GM18511 (cell line): ENCODE measurements around the gene FUT8.
"Not testable (repeated sequence)": the region's sequence is repeated elsewhere in the genome, so short reads cannot be mapped to it uniquely, and the experiment has no call there.

Source experiments
- ATAC-seq: cut with Tn5 transposase; IDR thresholded peaks from one replicate; pipeline ENCODE4 v1.9.1; 2021; ENCODE audit warnings: mild to moderate bottlenecking, moderate library complexity; ENCODE audit not compliant: unreplicated experiment

Gene FUT8

DNA sequence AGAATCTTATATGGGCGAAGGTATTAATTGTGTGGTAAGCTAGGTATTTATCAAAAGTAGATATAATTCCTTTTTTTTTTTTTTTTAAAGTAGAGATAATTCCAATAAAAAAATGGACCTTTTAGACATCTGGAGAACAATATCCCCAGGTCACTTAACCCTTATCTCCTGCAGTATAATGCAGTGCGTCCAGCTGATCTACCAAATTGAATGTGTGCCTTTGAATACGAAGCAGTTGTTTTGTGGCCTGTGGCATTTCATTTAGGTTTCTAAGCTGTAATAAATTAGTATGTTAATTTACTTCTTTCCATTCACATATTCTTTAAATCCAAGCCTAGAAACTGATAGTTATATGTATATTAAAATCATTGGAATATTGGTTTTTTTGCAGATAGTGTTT is 3.1 kb downstream of the FUT8 start:
- no peak for ATAC-seq

DNA sequence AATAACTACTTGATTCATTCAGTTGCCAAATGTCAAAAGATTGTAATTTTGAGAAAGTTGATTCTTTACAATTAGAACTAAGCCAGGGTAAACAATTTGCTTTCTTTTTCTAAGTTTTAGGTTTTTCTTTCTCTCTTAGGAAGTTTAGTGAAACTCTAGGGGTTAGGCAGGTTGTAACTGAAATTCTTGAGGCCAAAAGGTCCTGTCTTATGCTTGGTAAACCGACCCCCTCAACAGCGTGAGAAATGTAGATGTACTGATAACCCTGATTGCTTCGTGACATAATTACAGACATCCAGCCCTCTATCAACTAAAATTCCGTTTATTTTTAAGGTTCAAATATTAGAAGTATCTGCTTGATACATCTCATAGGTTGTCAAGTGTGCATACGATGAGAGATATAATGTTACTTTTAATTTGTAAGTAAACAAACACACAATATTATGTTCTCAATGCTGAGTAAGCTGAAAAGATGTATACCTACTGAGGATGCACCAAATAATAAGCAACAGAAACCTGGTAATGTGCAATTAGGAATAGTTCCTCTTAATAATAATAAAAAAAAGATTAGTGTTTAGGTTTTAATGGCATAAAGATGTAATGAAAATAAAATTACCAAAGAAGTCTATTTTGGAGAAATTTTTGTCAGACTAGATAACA is 7.2 kb downstream of the FUT8 start:
- no peak for ATAC-seq

DNA sequence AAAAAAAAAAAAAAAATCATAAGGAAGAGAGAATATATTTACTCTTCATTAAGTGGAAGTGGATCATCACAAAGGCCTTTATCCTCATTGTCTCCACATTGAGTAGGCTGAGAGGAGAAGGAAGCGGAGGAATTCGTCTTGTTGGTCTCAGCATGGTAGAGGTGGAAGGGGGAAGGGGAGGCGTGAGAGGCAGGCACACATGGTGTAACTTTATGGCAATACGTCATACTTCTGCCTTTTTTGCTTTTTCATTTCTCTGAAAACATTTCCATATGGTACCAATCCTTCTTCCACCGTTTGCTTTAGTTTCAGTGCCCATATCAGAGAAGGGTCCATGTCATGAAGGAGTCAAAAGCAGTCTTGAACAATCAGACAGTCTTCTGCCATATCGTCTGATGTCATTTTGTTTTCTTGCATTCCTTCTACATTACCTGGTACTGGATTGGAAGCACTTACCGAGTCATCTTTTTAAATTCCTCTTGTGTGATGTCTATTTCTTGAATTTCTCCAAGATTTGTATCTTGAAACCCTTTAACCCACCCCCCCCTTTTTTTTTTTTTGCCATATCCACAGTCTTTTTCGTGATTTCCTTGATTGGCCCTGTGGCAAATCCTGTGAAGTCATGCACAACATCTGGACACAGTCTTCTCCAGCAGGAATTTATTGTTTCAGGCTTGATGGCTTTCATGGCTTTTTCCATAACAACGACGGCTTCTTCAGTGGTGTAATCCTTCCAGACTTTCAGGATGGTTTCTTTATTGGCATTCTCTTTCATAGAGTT is 8.9 kb downstream of the FUT8 start:
- no peak for ATAC-seq

DNA sequence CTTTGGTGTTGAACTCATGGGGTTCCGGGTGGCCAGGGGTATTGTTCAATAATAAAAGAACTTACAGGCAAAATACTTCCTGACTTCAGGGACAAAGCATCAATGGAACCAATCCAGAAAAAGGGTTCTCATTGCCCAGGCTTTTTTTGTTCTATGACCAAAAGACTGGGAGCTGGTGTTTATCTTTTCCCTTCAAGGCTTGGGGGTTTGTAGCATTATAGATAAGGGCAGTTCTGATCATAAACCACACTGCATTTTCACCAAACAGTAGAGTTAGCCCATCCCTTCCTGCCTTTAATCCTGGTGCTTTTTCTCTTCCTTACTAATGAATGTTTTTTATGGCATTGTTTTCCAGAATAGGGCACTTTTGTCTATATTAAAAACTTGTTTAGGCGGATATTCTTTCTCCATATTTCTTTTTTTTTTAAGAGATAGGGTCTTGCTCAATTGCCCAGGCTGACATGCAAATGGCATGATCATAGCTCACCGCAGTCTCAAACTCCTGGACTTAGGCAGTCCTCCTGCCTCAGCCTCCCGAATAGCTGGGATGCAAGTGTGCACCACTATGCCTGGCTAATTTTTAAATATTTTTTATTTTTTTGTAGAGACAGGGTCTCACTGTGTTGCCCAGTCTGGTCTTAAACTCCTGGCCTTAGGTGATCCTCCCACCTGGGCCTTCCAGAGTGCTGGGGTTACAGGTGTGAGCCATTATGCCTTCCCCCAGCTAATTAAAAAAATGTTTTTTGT is 9.7 kb downstream of the FUT8 start:
- no peak for ATAC-seq

DNA sequence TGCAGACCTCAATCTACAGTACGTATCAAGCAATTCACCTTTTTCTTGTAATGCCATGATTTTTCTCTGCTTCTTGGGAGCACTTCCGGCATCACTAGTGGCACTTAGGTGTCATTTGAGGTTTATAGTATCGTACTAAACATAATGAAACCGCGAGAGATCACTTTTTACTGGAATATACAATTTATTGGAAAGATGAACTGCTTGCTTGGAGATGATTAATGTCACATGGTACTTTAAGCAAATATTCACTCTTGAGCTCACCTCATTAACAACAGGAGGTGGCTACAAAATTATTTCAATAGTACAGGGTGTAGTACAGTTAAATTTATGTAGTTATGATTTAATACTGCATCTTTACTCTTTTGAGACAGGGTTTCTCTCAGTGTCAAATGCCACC is 11.5 kb downstream of the FUT8 start:
- no peak for ATAC-seq

DNA sequence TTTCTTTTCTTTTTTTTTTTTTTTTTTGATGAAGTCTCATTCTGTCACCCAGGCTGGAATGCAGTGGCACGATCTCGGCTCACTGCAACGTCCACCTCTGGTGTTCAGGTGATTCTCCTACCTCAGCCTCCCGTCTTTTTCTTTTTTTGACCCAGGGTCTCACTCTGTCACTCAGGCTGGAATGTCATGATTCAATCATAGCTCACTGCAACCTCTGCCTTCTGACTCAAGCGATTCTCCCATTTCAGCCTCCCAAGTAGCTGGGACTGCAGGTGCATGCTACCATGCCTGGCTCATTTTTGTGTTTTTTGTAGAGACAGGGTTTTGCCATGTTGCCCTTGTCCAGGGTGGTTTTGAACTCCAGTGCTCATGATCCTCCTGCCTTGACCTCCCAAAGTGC is 12.0 kb downstream of the FUT8 start:
- no peak for ATAC-seq

DNA sequence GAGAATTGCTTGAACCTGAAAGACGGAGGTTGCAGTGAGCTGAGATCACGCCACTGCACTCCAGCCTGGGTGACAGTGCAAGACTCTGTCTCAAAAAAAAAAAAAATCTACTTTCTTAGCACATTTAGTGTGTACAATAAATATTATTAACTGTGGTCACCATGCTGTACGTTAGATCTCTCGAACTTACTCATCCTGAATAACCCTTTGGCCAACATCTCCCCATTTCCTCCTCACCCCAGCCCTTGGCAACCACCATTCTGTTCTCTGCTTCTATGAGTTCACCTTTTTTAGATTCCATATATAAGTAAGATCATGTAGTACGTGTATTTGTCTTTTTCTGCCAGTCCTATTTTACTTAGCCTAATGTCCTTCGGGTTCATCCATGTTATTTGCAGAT is 13.4 kb downstream of the FUT8 start:
- no peak for ATAC-seq

DNA sequence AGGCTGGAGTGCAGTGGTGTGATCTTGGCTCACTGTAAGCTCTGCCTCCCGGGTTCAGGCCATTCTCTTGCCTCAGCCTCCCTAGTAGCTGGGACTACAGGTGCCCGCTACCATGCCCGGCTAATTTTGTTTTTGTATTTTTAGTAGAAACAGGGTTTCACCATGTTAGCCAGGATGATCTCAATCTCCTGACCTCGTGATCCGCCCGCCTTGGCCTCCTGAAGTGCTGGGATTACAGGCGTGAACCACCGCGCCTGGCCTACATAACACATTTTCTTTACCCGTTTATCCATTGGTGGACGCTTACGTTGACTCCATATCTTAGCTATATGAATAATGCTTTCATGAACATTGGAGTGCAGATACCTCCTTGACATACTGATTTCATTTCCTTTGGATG is 14.4 kb downstream of the FUT8 start:
- not testable (repeated sequence) for ATAC-seq

DNA sequence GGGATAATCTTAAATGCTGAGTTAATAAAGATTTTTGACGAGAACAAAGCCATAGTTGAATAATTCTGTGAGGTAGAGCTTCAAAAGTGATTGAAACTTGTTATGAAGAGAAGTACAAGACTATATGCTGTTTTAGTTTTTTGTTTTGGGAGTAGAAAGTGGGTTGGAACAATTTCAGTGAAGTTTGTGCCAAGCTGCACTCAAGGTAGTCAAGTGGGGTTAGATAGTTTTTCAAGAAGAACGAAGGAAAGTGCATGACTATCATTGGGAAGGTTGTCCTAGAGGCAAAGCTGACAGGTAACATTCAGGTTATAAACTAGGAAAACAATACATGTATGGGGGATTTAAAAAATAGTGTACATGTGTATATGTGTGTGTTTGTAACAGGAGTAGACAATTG is 16.2 kb downstream of the FUT8 start:
- no peak for ATAC-seq

DNA sequence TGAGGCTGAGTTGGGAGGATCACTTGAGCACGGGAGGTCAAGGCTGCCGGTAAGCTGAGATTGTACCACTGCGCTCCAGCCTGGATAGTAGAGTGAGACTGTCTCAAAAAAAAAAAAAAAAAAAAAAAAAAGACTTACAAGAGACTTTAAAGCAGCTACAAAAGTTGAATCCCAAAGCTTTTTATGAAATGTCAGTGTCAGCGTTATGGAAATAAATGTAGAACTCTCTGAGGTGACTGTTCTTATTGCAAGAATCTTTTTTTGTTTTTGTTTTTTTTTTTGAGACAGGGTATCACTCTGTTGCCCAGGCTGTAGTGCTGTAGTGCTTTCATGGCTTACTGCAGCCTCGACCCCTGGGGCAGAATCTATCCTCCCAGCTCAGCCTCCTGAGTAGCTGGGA is 17.2 kb downstream of the FUT8 start:
- ATAC-seq = no peak

DNA sequence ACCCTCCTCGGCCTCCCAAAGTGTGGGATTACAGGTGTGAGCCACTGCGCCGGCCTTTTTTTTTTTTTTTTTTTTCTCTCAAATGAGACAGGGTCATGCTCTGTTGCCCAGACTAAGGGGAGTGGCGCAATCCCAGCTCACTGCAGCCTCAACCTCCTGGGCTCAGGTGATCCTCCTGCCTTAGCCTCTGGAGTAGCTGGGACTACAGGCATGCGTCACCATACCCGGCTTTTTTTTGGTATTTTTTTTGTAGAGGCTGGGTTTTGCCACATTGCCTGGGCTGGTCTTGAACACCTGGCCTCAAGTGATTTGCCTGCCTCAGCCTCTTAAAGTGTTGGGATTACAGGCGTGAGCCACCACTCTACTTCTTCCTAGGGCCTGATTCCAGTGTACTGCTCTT is 18.7 kb downstream of the FUT8 start:
- no peak for ATAC-seq

DNA sequence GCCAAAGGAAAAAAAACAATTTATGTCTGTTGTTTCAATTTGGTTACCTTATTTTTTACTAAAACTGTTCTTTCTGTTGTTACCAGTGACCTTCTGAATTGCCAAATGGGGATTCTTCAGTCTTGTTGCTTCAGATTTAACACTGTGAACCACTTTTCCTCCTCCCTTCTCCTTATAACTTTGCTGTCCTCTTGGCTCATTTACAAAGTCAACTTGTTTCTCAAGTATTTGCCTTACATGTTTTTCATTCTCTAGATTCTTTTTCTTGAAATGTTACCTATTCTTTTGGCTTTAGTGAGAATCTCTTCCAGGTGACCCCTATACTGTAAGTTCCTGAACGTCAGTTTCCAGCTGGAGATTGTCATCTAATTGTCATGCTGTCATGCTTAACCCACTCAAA is 19.4 kb downstream of the FUT8 start:
- no peak for ATAC-seq

DNA sequence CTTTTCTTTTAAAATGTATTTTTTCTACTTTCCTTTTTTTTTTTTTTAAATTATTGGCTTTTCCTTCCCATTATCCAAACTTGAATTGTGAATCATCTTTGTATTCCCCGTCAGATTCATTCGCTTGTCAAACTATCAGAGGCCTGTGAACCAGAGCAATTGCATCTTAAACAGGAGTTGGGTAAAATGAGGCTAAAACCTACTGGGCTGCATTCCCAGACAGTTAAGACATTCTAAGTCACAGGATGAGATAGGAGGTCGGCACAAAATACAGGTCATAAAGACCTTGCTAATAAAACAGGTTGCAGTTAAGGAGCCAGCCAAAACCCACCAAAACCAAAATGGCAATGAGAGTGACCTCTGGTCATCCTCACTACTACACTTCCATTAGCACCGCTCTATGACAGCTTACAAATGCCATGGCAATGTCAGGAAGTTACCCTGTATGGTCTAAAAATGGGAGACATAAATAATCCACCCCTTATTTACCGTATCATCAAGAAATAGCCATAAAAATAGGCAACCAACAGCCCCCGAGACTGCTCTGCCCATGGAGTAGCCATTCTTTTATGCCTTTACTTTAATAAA is 19.9 kb downstream of the FUT8 start:
- no peak for ATAC-seq

DNA sequence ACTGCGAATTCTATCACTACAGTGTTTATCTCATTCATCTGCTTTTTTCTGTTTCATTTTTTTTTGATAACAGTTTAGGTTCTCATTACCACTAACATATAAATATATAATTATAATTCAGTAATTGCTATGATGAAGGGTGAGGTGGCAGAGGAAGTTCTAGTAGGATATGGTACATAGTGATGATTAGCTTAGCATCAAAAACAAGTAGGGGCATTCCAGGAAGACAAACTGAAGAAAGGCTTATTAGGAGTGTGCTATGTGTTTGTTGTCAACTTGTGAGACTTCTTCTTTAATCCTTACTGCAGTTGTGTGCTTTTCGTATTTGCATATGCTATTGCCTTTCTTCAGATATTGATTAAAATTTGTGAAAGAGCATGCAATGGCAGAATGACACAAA is 20.6 kb downstream of the FUT8 start:
- ATAC-seq = no peak

DNA sequence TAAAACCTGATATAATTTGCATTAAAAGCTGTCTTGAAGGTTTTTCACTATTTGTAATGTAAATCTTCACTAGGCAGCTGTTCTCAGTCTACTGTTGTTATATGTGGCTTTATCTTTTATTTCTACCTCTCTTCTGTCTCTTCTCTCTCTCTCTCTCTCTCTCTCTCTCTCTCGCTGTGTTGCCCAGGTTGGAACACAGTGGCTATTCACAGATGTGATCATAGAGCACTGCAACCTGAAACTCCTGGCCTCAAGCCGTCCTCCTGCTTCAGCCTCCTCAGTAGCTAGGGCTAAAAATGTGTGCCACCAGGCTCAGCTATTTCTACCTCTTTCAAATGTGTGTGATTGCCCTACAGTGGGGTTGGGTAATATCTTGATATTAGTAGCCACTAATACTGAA is 21.1 kb downstream of the FUT8 start:
- no peak for ATAC-seq

DNA sequence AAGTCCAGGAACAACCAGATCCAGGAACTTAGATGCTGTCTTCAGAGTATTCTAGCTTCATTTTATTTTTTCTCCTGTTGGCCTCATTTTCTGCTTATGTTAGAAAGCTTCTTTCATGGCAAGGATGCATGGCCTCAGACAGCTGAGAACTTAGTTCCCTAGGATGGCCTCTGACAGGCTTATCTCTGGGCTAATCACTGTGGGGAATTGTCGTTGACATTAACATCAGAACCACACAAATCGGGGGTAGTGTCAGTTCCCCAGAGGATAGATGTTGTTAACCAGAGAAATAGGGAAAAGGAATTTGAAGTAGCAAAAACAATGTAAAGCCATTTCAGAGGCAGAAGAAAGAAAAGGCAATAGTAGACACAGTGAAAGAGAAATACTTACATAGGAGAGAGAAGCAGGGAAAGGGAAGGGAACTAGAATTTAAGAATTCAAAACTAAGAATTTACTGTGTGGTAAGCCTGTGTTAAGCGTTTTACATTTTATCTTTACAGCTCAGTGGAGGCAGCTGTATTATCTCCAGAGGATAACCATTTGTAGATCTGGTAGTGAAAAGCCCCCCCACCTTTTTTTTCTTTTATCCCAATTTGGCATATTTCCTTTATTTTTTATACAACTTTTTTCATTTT is 21.8 kb downstream of the FUT8 start:
- no peak for ATAC-seq

DNA sequence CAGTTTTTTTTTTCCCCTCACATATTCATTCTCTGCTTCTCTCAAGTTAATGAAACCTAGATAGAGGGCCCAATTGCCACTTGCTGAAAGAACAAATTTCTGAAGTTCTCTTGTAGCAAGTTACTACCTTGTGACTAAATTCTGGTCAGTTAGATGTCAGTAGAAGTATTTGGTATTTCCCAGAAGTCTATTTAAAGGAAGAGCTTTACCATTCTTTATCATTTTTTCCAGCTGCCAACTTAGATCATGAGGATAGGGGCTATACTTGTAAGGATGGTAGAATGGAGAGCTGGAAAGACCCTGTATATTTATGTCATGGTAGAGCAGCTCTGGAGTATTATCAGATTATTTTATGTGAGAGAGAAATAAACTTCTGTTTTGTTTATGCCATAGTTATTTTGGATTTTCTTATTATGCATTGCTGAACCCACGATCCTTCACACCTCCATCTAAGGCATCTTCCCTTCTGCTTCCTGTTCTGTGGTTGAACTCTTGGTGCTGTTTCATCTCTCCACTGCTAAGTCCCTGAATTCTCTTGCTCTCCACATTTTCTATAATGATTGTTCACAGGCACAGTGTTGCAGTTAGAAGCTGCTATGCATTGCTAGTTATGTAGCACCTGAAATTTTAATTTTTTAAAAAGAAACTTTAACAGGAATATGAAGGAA is 25.9 kb downstream of the FUT8 start:
- ATAC-seq = no peak

DNA sequence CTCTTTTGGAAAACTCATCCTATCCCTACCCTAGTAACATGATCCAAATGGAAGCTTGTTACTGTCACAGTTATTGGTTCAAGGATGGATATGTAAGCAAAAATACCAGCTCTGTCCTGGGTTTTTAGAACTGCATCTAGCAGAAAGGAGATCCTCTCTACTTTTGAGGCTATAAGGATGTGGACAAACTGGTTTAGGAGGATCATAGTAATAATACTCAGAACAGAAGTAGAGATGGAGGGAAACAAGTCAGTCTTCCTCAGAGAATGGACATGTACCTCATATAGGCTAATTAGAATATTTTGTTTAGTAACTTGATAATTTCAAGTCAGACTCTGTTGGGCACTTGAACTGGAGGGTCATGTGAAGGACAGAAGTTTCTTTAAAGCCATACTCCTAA is 26.6 kb downstream of the FUT8 start:
- ATAC-seq = no peak

DNA sequence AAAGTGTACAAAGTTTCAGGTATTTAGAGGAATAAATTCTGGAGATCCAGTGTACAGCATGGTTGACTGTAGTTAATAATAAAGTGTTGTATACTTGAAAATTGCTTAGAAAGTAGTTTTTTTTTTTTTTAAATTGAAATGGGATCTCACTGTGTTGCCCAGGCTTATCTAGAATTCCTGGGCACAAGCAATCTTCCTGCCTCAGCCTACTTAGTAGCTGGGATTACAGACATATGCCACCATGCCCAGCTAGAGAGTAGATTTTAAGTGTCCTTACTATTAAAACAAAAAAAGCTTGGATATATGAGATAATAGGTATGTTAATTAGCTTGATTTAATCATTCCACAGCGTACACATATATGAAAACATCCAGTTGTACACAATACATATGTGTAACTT is 27.7 kb downstream of the FUT8 start:
- no peak for ATAC-seq

DNA sequence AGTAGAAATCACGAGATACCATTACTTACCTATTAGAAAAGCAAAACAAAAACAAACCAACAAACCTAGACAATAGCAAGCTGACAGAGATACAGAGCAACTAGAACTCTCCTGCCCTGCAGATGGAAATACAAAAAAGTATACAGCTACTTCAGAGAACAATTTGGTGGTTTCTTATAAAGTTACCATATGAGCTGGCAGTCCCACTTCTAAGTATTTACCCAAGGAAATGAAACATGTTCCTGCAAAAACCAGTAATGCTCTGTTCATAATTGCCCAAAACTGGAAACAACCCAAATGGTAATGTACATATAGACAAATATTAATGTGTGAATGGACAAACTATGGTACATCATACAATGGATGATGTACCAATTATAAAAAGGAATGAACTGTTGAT is 31.7 kb downstream of the FUT8 start:
- no peak for ATAC-seq

DNA sequence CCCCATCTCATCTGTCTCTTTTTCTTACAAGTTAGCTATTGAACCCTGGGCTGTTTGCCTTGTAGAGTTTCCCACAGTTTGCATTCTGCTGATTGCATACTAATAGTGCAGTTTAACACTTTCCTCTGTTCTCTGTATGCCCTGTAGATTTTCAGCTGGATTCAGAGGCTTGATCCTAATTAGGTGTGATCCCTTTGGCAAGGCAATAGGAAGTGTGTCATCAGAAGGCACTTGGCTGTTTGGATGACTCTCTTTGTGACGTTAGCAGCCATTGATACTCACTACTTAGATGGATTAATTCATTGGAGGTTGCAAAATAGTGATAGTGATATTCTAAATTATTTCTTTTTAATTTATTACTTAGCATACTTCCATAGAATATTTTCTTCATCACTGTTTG is 33.6 kb downstream of the FUT8 start:
- no peak for ATAC-seq
